Glutamatergic neuron (in vitro differentiated cells): ENCODE data around the gene EXOC8. TPM values are rescaled to one million over a fixed set of nuclear protein-coding genes. Genes with fewer than 3 reads are reported as not detected.

Source experiments
- DNase-seq: peaks from one replicate; pipeline ENCODE4 v3.0.0; 2022
- H3K27ac Mint-ChIP-seq: one replicate; pipeline ENCODE4 v1.8.0; 2020; ENCODE audit warnings: mild to moderate bottlenecking, mixed read lengths, inconsistent platforms; ENCODE audit not compliant: unreplicated experiment
- H3K27me3 Mint-ChIP-seq: one replicate; pipeline ENCODE4 v1.8.0; 2020; ENCODE audit warnings: mild to moderate bottlenecking, moderate library complexity, mixed read lengths, inconsistent platforms; ENCODE audit not compliant: unreplicated experiment
- H3K36me3 Mint-ChIP-seq: one replicate; pipeline ENCODE4 v1.8.0; 2020; ENCODE audit warnings: mild to moderate bottlenecking, mixed read lengths, inconsistent platforms; ENCODE audit not compliant: unreplicated experiment
- H3K4me1 Mint-ChIP-seq: one replicate; pipeline ENCODE4 v1.8.0; 2020; ENCODE audit warnings: mild to moderate bottlenecking, low read depth, mixed read lengths, inconsistent platforms; ENCODE audit not compliant: unreplicated experiment
- H3K4me3 Mint-ChIP-seq: one replicate; pipeline ENCODE4 v1.8.0; 2020; ENCODE audit warnings: mild to moderate bottlenecking, mixed read lengths, inconsistent platforms; ENCODE audit not compliant: unreplicated experiment
- H3K9me3 Mint-ChIP-seq: one replicate; pipeline ENCODE4 v1.8.0; 2020; ENCODE audit warnings: mild to moderate bottlenecking, moderate library complexity, mixed read lengths, inconsistent platforms; ENCODE audit not compliant: unreplicated experiment
- total RNA-seq: library from RNA; stranded (reverse); fragmentation: NEBNext Ultra II Directional; extraction: Animal tissue kit (Norgen Biotek cat#: 25700); gene quantifications from one replicate; pipeline ENCODE4 v1.2.1, GENCODE V29; 2021; ENCODE audit not compliant: unreplicated experiment
- TF ChIP-seq, protein P1 (sequence below): fragments of 200-600 bp; sonication (generic); IDR thresholded peaks from one replicate; pipeline ENCODE4 v1.5.0; 2021; ENCODE audit not compliant: partially characterized antibody, unreplicated experiment

The EXOC8 gene
- total RNA-seq, 1 donor from 2014 or later: 11.4 TPM

DNA sequence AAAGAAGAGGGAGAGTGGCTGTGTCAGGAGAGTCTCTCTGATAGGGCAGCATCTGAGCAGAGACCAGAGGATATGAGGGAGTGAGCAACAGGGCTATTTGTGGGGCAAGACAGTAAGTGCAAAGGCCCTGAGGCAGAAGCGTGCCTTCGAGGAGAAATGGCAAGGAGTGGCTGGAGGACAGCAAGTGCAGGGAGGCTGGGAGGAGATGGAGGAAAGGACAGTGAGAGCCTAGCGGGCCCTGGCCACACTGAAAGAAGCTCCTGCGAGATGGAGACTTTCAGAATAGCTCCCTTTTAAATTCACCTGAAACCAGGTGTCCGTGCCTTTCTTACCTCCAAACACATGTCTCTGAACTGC, 25.2 kb downstream of the EXOC8 start:
- Mint-ChIP-seq H3K4me1 (peaks cover 2% of the 10 kb centered on the region), H3K27me3 (no peaks in the 10 kb centered on the region), H3K27ac (no peak overlapping the region), H3K4me3 (no peak overlapping the region), H3K36me3 (peaks cover 5% of the 10 kb centered on the region), H3K9me3 (peaks cover 3% of the 10 kb centered on the region)
- TF ChIP-seq, protein P1, sequence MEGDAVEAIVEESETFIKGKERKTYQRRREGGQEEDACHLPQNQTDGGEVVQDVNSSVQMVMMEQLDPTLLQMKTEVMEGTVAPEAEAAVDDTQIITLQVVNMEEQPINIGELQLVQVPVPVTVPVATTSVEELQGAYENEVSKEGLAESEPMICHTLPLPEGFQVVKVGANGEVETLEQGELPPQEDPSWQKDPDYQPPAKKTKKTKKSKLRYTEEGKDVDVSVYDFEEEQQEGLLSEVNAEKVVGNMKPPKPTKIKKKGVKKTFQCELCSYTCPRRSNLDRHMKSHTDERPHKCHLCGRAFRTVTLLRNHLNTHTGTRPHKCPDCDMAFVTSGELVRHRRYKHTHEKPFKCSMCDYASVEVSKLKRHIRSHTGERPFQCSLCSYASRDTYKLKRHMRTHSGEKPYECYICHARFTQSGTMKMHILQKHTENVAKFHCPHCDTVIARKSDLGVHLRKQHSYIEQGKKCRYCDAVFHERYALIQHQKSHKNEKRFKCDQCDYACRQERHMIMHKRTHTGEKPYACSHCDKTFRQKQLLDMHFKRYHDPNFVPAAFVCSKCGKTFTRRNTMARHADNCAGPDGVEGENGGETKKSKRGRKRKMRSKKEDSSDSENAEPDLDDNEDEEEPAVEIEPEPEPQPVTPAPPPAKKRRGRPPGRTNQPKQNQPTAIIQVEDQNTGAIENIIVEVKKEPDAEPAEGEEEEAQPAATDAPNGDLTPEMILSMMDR: no peak
- DNase-seq: no peak

DNA sequence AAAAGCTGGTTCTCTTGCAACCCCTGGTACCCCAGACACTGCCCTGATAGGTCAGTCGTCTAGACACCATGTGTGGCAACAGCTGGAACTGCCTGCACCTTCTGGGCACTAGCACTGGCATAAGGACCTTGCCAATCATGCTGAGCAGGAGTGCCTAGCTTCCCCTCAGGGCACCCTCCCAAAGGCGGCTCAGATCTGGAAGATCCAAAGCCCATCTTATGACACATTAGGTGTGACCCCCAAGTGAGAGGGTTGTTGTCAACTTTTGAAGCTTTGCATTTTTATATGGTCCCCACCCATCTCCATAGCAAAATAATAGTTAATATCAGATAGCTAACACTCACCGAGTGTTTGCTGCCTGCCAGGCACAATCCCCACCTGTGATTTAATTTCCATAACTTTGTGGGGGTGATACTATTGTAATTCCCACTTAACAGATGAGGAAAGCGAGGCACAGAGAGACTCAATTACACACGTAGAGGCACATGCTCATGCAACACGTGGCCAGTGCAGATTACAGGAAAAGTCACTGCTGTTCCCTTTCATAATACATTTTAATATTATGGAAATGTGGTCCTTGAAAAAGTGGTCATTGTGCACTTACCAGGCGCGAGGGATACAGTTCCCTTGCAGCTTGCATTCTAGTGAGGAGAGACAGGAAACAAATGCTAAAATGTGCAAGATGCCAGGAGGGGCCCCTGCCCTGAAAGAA, 25.8 kb downstream of the EXOC8 start:
- H3K4me1 Mint-ChIP-seq: peaks cover 2% of the 10 kb centered on the region
- no peaks in the 10 kb centered on the region for H3K27me3 Mint-ChIP-seq
- no peak overlapping the region for H3K4me3 Mint-ChIP-seq
- peaks cover 3% of the 10 kb centered on the region for H3K9me3 Mint-ChIP-seq
- H3K36me3 Mint-ChIP-seq: peaks cover 5% of the 10 kb centered on the region
- DNase-seq: no peak
- TF ChIP-seq, protein P1: no peak
- no peak overlapping the region for H3K27ac Mint-ChIP-seq

DNA sequence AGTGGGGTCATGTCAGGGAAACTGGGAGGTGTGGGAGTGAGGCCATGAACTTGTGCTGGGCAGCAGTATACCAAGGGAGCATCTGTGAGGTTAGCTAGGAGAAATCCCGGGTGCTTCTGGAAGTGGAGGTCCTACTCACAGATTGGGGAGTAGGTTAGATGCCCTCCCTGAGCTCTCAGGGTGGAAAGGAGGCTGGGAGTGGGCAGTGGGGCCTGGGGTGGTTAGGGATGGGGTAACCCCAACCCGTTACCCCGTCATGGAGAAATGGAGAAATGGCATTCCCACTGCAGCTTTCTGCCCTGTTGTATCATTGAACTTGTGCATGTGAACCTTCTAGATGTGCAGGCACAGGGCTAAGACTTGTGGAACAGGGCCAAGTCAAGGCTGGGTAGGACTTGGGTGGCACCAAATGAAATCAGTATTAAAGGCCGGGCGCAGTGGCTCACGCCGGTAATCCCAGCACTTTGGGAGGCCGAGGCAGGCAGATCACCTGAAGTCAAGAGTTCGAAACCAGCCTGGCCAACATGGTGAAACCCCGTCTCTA, 27.2 kb downstream of the EXOC8 start:
- no peak overlapping the region for H3K27ac Mint-ChIP-seq
- TF ChIP-seq, protein P1: no peak
- peaks cover 5% of the 10 kb centered on the region for H3K36me3 Mint-ChIP-seq
- peaks cover 1% of the 10 kb centered on the region for H3K9me3 Mint-ChIP-seq
- no peaks in the 10 kb centered on the region for H3K27me3 Mint-ChIP-seq
- no peak overlapping the region for H3K4me3 Mint-ChIP-seq
- no peak for DNase-seq
- peaks cover 2% of the 10 kb centered on the region for H3K4me1 Mint-ChIP-seq

DNA sequence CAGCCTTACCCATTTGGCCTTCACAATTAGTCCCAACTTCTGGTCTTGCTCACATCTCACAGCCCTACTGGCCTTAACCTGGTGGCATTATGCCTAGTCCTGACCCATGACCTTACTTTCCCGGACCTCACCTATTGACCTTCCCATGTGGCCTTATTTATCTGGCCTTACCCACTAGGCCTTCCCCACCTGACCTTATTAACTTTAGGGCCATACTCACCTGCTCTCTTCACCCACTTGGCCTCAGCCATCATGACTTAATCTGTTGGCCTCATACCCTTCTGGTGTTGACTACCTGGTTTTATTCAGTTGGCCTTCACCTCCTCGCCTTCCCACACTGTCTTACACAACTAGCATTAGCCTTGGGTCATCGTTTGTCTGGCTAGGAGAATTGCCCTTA, 35.7 kb downstream of the EXOC8 start:
- Mint-ChIP-seq H3K36me3 (no peaks in the 10 kb centered on the region), H3K4me1 (no peaks in the 10 kb centered on the region), H3K9me3 (no peaks in the 10 kb centered on the region), H3K27ac (no peak overlapping the region), H3K4me3 (no peak overlapping the region), H3K27me3 (no peaks in the 10 kb centered on the region)
- DNase-seq: no peak
- TF ChIP-seq, protein P1: no peak

DNA sequence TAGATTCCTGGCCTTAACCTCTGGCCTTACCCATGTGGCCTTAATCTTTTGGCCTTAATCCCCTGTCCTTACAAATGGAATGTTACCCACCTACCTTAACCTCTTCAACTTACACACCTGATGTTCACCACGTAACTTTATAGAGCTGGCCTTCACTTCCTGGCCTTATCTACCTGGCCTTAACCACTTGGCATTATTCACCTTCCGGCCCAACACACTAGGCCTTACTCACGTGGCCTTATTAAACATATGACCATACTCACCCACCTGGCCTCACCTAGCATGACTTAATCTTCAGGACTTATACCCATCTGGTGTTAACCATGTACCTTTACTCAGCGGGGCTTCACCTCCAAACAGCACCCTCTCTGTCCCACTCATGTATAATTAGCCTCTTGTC, 41.7 kb downstream of the EXOC8 start:
- peaks cover 1% of the 10 kb centered on the region for H3K9me3 Mint-ChIP-seq
- H3K36me3 Mint-ChIP-seq: no peaks in the 10 kb centered on the region
- no peak for DNase-seq
- H3K4me3 Mint-ChIP-seq: no peak overlapping the region
- H3K27ac Mint-ChIP-seq: no peak overlapping the region
- peaks cover 1% of the 10 kb centered on the region for H3K27me3 Mint-ChIP-seq
- TF ChIP-seq, protein P1: no peak
- no peaks in the 10 kb centered on the region for H3K4me1 Mint-ChIP-seq
